ENCODE data around the gene DNM3.

DNA sequence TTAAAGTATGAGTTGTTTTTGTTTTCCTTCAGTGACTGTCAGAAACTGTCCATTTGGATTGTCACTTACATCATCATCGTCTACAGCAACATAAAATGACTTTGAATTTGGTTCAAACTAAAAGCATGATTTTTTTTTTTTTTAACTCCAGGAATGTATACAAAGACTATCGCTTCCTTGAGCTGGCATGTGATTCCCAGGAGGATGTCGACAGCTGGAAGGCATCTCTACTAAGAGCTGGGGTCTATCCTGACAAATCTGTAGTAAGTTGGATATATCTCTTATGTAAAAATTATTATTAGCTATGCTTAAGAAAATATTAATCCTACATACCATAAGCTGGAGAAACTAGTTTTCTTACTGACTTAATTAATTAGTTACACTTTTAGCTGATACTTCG, 467.3 kb downstream of the DNM3 start:
- TF ChIP-seq, protein P1, sequence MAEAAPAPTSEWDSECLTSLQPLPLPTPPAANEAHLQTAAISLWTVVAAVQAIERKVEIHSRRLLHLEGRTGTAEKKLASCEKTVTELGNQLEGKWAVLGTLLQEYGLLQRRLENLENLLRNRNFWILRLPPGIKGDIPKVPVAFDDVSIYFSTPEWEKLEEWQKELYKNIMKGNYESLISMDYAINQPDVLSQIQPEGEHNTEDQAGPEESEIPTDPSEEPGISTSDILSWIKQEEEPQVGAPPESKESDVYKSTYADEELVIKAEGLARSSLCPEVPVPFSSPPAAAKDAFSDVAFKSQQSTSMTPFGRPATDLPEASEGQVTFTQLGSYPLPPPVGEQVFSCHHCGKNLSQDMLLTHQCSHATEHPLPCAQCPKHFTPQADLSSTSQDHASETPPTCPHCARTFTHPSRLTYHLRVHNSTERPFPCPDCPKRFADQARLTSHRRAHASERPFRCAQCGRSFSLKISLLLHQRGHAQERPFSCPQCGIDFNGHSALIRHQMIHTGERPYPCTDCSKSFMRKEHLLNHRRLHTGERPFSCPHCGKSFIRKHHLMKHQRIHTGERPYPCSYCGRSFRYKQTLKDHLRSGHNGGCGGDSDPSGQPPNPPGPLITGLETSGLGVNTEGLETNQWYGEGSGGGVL (tag by site-specific recombination; IDR thresholded peaks at IDR 0.05), result no peak
- TF ChIP-seq, protein P2, sequence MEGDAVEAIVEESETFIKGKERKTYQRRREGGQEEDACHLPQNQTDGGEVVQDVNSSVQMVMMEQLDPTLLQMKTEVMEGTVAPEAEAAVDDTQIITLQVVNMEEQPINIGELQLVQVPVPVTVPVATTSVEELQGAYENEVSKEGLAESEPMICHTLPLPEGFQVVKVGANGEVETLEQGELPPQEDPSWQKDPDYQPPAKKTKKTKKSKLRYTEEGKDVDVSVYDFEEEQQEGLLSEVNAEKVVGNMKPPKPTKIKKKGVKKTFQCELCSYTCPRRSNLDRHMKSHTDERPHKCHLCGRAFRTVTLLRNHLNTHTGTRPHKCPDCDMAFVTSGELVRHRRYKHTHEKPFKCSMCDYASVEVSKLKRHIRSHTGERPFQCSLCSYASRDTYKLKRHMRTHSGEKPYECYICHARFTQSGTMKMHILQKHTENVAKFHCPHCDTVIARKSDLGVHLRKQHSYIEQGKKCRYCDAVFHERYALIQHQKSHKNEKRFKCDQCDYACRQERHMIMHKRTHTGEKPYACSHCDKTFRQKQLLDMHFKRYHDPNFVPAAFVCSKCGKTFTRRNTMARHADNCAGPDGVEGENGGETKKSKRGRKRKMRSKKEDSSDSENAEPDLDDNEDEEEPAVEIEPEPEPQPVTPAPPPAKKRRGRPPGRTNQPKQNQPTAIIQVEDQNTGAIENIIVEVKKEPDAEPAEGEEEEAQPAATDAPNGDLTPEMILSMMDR (tag by site-specific recombination; IDR thresholded peaks at IDR 0.05), result no peak
- TF ChIP-seq, protein P3, sequence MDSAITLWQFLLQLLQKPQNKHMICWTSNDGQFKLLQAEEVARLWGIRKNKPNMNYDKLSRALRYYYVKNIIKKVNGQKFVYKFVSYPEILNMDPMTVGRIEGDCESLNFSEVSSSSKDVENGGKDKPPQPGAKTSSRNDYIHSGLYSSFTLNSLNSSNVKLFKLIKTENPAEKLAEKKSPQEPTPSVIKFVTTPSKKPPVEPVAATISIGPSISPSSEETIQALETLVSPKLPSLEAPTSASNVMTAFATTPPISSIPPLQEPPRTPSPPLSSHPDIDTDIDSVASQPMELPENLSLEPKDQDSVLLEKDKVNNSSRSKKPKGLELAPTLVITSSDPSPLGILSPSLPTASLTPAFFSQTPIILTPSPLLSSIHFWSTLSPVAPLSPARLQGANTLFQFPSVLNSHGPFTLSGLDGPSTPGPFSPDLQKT (IDR thresholded peaks at IDR 0.05; ENCODE audit: borderline replicate concordance, low read depth, low read length), result no peak
- no peak for TF ChIP-seq ZNF274 (IDR thresholded peaks at IDR 0.05; ENCODE audit: low read length)
- no peak for TF ChIP-seq ZNF274 (tag by site-specific recombination; IDR thresholded peaks at IDR 0.05; ENCODE audit: borderline replicate concordance)
- TF ChIP-seq ZFP41 (tag by site-specific recombination; IDR thresholded peaks at IDR 0.05; ENCODE audit: borderline replicate concordance), result no peak
- TF ChIP-seq ZNF184 (tag by site-specific recombination; IDR thresholded peaks at IDR 0.05), result no peak
- TF ChIP-seq ZNF324 (tag by site-specific recombination; IDR thresholded peaks at IDR 0.05), result no peak
- TF ChIP-seq ZNF174 (tag by site-specific recombination; IDR thresholded peaks at IDR 0.05), result no peak
- TF ChIP-seq, protein P4, sequence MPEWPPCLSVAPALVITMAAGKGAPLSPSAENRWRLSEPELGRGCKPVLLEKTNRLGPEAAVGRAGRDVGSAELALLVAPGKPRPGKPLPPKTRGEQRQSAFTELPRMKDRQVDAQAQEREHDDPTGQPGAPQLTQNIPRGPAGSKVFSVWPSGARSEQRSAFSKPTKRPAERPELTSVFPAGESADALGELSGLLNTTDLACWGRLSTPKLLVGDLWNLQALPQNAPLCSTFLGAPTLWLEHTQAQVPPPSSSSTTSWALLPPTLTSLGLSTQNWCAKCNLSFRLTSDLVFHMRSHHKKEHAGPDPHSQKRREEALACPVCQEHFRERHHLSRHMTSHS (tag by site-specific recombination; IDR thresholded peaks at IDR 0.05), result no peak
- no peak for TF ChIP-seq ZNF311 (tag by site-specific recombination; IDR thresholded peaks at IDR 0.05; ENCODE audit: borderline replicate concordance)
- TF ChIP-seq ZNF10 (tag by site-specific recombination; IDR thresholded peaks at IDR 0.05), result no peak
- TF ChIP-seq REPIN1 (tag by site-specific recombination; IDR thresholded peaks at IDR 0.05; ENCODE audit: low read depth), result no peak
- no peak for TF ChIP-seq ZFP3 (tag by site-specific recombination; IDR thresholded peaks at IDR 0.05; ENCODE audit: low read depth)
- TF ChIP-seq, protein P5, sequence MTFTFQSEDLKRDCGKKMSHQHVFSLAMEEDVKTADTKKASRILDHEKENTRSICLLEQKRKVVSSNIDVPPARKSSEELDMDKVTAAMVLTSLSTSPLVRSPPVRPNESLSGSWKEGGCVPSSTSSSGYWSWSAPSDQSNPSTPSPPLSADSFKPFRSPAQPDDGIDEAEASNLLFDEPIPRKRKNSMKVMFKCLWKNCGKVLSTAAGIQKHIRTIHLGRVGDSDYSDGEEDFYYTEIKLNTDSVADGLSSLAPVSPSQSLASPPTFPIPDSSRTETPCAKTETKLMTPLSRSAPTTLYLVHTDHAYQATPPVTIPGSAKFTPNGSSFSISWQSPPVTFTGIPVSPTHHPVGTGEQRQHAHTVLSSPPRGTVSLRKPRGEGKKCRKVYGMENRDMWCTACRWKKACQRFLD (tag by site-specific recombination; IDR thresholded peaks at IDR 0.05), result no peak
